ENCODE measurements around the gene VSTM2A. TPM values are rescaled to one million over a fixed set of nuclear protein-coding genes. Genes with fewer than 3 reads are reported as not detected.

The VSTM2A gene
- total RNA-seq, 1 experiment from 2014 or later, result not detected

- Mint-ChIP-seq H3K27me3 (ENCODE audit: insufficient read depth, unreplicated experiment) (peaks cover 34% of the 10 kb centered on the region), H3K27ac (ENCODE audit: low read depth, unreplicated experiment) (no peak overlapping the region), H3K9me3 (ENCODE audit: unreplicated experiment) (no peaks in the 10 kb centered on the region), H3K4me1 (ENCODE audit: insufficient read depth, unreplicated experiment) (peaks cover 7% of the 10 kb centered on the region), H3K4me3 (ENCODE audit: unreplicated experiment) (no peak overlapping the region), H3K36me3 (ENCODE audit: insufficient read depth, unreplicated experiment) (no peaks in the 10 kb centered on the region)
- intact Hi-C loops (cut with micrococcal nuclease), result no loop called here
- no TSS peak for BruUV-seq (replicated peaks)
- ChIA-PET CTCF (no interaction called here), POLR2A (interaction anchor here (0.7 kb wide), 1 partner anchor 14 kb away, joined by 4 read pairs; no protein-coding TSS in a partner anchor)
- no peak for TF ChIP-seq CTCF (IDR thresholded peaks at IDR 0.05; ENCODE audit: unreplicated experiment)
- no peak for DNase-seq (ENCODE audit: unreplicated experiment)
Measured at GRCh38 chr7:54559401-54559800, 17.2 kb downstream of the VSTM2A start.

DNA sequence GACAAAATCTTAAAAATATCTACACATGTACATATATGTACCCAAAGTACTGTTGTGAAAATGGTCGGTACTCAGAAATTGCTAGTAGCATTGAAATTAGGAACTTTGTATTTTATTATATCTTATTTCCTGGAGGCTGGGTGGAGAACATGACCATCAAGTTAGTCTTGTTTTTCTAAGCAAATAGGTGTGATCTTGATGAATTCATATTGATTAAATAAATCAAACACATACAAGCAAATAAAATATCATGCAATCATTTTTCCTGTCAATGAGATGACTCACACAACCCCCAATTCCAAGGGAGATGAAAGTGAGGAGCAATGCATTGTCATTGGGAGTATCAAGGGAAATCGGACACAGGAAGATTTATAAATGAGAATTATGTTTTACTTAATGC lies 18.0 kb downstream of the VSTM2A start:
- Mint-ChIP-seq H3K9me3 (ENCODE audit: unreplicated experiment) (no peaks in the 10 kb centered on the region), H3K27me3 (ENCODE audit: insufficient read depth, unreplicated experiment) (peaks cover 31% of the 10 kb centered on the region), H3K4me1 (ENCODE audit: insufficient read depth, unreplicated experiment) (peaks cover 7% of the 10 kb centered on the region), H3K27ac (ENCODE audit: low read depth, unreplicated experiment) (no peak overlapping the region), H3K4me3 (ENCODE audit: unreplicated experiment) (no peak overlapping the region), H3K36me3 (ENCODE audit: insufficient read depth, unreplicated experiment) (no peaks in the 10 kb centered on the region)
- intact Hi-C loops (cut with micrococcal nuclease), result no loop called here
- ChIA-PET POLR2A (no interaction called here), CTCF (no interaction called here)
- no TSS peak for BruUV-seq (replicated peaks)
- DNase-seq (ENCODE audit: unreplicated experiment), result no peak
- no peak for TF ChIP-seq CTCF (IDR thresholded peaks at IDR 0.05; ENCODE audit: unreplicated experiment)

DNA sequence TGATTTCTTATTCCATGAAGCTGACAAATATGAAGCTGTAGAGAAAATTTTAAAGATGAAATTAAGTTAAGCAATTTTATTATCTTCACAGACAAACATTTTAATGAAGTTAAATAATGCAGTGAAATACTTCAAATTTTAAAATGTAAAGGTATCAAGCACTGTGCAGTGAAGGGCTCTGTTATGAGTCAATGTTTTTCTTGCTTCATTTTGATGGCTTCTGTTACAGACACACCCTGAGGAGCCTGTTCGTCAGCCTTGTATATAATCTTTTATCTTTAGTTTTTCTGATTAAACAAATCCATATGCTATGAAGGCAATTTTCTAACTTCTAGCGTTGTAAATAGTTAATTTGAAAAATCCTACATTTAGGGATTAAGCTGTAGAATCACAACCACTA lies 18.5 kb downstream of the VSTM2A start:
- Mint-ChIP-seq H3K4me1 (ENCODE audit: insufficient read depth, unreplicated experiment) (peaks cover 7% of the 10 kb centered on the region), H3K4me3 (ENCODE audit: unreplicated experiment) (no peak overlapping the region), H3K27me3 (ENCODE audit: insufficient read depth, unreplicated experiment) (peaks cover 31% of the 10 kb centered on the region), H3K9me3 (ENCODE audit: unreplicated experiment) (no peaks in the 10 kb centered on the region), H3K27ac (ENCODE audit: low read depth, unreplicated experiment) (no peak overlapping the region), H3K36me3 (ENCODE audit: insufficient read depth, unreplicated experiment) (no peaks in the 10 kb centered on the region)
- intact Hi-C loops (cut with micrococcal nuclease), result no loop called here
- CTCF ChIA-PET, result no interaction called here
- no peak for TF ChIP-seq CTCF (IDR thresholded peaks at IDR 0.05; ENCODE audit: unreplicated experiment)
- POLR2A ChIA-PET, result interaction anchor here (0.7 kb wide), 1 partner anchor 283 kb away, joined by 4 read pairs; no protein-coding TSS in a partner anchor
- DNase-seq (ENCODE audit: unreplicated experiment), result peak; percentile 8
- no TSS peak for BruUV-seq (replicated peaks)

- no TSS peak for BruUV-seq (replicated peaks)
- peaks cover 22% of the 10 kb centered on the region for H3K27me3 Mint-ChIP-seq (ENCODE audit: insufficient read depth, unreplicated experiment)
- no peak for TF ChIP-seq CTCF (IDR thresholded peaks at IDR 0.05; ENCODE audit: unreplicated experiment)
- H3K9me3 Mint-ChIP-seq (ENCODE audit: unreplicated experiment), result no peaks in the 10 kb centered on the region
- no peak overlapping the region for H3K4me3 Mint-ChIP-seq (ENCODE audit: unreplicated experiment)
- DNase-seq (ENCODE audit: unreplicated experiment), result no peak
- no peak overlapping the region for H3K27ac Mint-ChIP-seq (ENCODE audit: low read depth, unreplicated experiment)
- ChIA-PET POLR2A (interaction anchor here (0.8 kb wide), 1 partner anchor 1050 kb away, joined by 3 read pairs; no protein-coding TSS in a partner anchor), CTCF (interaction anchor here (1.0 kb wide), 1 partner anchor 195 kb away, joined by 3 read pairs; the partner anchor contains the start of gene SEC61G)
- H3K4me1 Mint-ChIP-seq (ENCODE audit: insufficient read depth, unreplicated experiment), result peaks cover 7% of the 10 kb centered on the region
- intact Hi-C loops (cut with micrococcal nuclease), result no loop called here
- H3K36me3 Mint-ChIP-seq (ENCODE audit: insufficient read depth, unreplicated experiment), result no peaks in the 10 kb centered on the region
Measured at GRCh38 chr7:54563329-54563916, 21.2 kb downstream of the VSTM2A start.

All from MCF 10A (cell line).